Measurements from ENCODE around the gene SZT2. TPM values are rescaled to one million over a fixed set of nuclear protein-coding genes. Genes with fewer than 3 reads are reported as not detected.

Gene SZT2
- total RNA-seq, 1 donor from 2014 or later, result 24.8 TPM

- DNase-seq, result no peak
- no peaks in the 10 kb centered on the region for H3K9me3 ChIP-seq (replicated peaks)
- H3K27me3 ChIP-seq (ENCODE audit: low read depth), result no peaks in the 10 kb centered on the region
- H3K36me3 ChIP-seq, result peaks cover 73% of the 10 kb centered on the region
- peaks cover 39% of the 10 kb centered on the region for H3K4me1 ChIP-seq
- intact Hi-C loops (cut with micrococcal nuclease), result no loop called here
- TF ChIP-seq CTCF (IDR thresholded peaks at IDR 0.05; ENCODE audit: borderline replicate concordance), result no peak
- no peak overlapping the region for H3K4me3 ChIP-seq
- peak overlapping the region; percentile 57 for H3K27ac ChIP-seq (replicated peaks)
These were observed 59.4 kb downstream of the SZT2 start for GRCh38 chr1:43448955-43449707.

GRCh38 chr1:43449708-43450069, 60.0 kb downstream of the SZT2 start:
- H3K9me3 ChIP-seq (replicated peaks), result no peaks in the 10 kb centered on the region
- TF ChIP-seq CTCF (IDR thresholded peaks at IDR 0.05; ENCODE audit: borderline replicate concordance), result no peak
- H3K4me1 ChIP-seq, result peaks cover 44% of the 10 kb centered on the region
- H3K36me3 ChIP-seq, result peaks cover 67% of the 10 kb centered on the region
- no peaks in the 10 kb centered on the region for H3K27me3 ChIP-seq (ENCODE audit: low read depth)
- H3K4me3 ChIP-seq, result no peak overlapping the region
- intact Hi-C loops (cut with micrococcal nuclease), result no loop called here
- no peak overlapping the region for H3K27ac ChIP-seq (replicated peaks)
- DNase-seq, result no peak

GRCh38 chr1:43450251-43450941, 60.7 kb downstream of the SZT2 start:
- TF ChIP-seq CTCF (IDR thresholded peaks at IDR 0.05; ENCODE audit: borderline replicate concordance), result no peak
- no peaks in the 10 kb centered on the region for H3K9me3 ChIP-seq (replicated peaks)
- peaks cover 62% of the 10 kb centered on the region for H3K36me3 ChIP-seq
- no peak overlapping the region for H3K27ac ChIP-seq (replicated peaks)
- H3K27me3 ChIP-seq (ENCODE audit: low read depth), result no peaks in the 10 kb centered on the region
- intact Hi-C loops (cut with micrococcal nuclease), result no loop called here
- DNase-seq, result no peak
- peaks cover 44% of the 10 kb centered on the region for H3K4me1 ChIP-seq
- H3K4me3 ChIP-seq, result no peak overlapping the region

- peaks cover 44% of the 10 kb centered on the region for H3K4me1 ChIP-seq
- peaks cover 54% of the 10 kb centered on the region for H3K36me3 ChIP-seq
- TF ChIP-seq CTCF (IDR thresholded peaks at IDR 0.05; ENCODE audit: borderline replicate concordance), result no peak
- intact Hi-C loops (cut with micrococcal nuclease), result no loop called here
- no peak overlapping the region for H3K27ac ChIP-seq (replicated peaks)
- DNase-seq, result no peak
- no peak overlapping the region for H3K4me3 ChIP-seq
- H3K9me3 ChIP-seq (replicated peaks), result no peaks in the 10 kb centered on the region
- H3K27me3 ChIP-seq (ENCODE audit: low read depth), result no peaks in the 10 kb centered on the region
These were observed 61.5 kb downstream of the SZT2 start for GRCh38 chr1:43451157-43451591.

GRCh38 chr1:43451701-43452532, 62.2 kb downstream of the SZT2 start:
- intact Hi-C loops (cut with micrococcal nuclease), result no loop called here
- no peak for TF ChIP-seq CTCF (IDR thresholded peaks at IDR 0.05; ENCODE audit: borderline replicate concordance)

More at GRCh38 chr1:43451701-43452532, 62.2 kb downstream of the SZT2 start:
- H3K4me3 ChIP-seq, result no peak overlapping the region
- H3K27me3 ChIP-seq (ENCODE audit: low read depth), result no peaks in the 10 kb centered on the region
- peaks cover 44% of the 10 kb centered on the region for H3K4me1 ChIP-seq
- DNase-seq, result no peak
- no peaks in the 10 kb centered on the region for H3K9me3 ChIP-seq (replicated peaks)
- H3K27ac ChIP-seq (replicated peaks), result no peak overlapping the region
- H3K36me3 ChIP-seq, result peaks cover 46% of the 10 kb centered on the region

Data from left ventricle myocardium inferior (tissue), 1 donor.